Upper lobe of right lung (tissue), 1 donor: ENCODE data around the gene PDZD8. TPM values are rescaled to one million over a fixed set of nuclear protein-coding genes. Genes with fewer than 3 reads are reported as not detected.

Experiments used
- ATAC-seq: fragments of 200-7000 bp; cut with Tn5 transposase; one replicate; pipeline ENCODE4 v1.9.1; 2020; ENCODE audit warnings: mild to moderate bottlenecking, moderate library complexity
- DNase-seq: peaks from one replicate; pipeline ENCODE4 v3.0.0-alpha.2; 2020
- H3K27ac ChIP-seq: fragments of 200-600 bp; one replicate; pipeline ENCODE4 v1.8.0; 2022
- H3K27me3 ChIP-seq: fragments of 200-600 bp; one replicate; pipeline ENCODE4 v1.8.0; 2022; ENCODE audit warnings: mild to moderate bottlenecking
- H3K36me3 ChIP-seq: fragments of 200-600 bp; one replicate; pipeline ENCODE4 v1.8.0; 2022
- H3K4me1 ChIP-seq: fragments of 200-600 bp; one replicate; pipeline ENCODE4 v1.8.0; 2022
- H3K4me3 ChIP-seq: fragments of 200-600 bp; one replicate; pipeline ENCODE4 v1.8.0; 2022; ENCODE audit warnings: mild to moderate bottlenecking
- H3K9me3 ChIP-seq: fragments of 200-600 bp; one replicate; pipeline ENCODE4 v1.8.0; 2022
- CTCF ChIP-seq: fragments of 200-600 bp; IDR thresholded peaks from one replicate; pipeline ENCODE4 v1.8.0; 2022; ENCODE audit warnings: antibody characterized with exemption
- intact Hi-C: fragments of 100-400 bp; cut with DNase I; formaldehyde crosslinking; loops from one replicate; pipeline ENCODE4 v1.11.0; 2022
- total RNA-seq: library from RNA; stranded (reverse); fragmentation: NEBNext Ultra II Directional; extraction: Animal tissue kit (Norgen Biotek cat#: 25700); gene quantifications from one replicate; pipeline ENCODE4 v1.2.1, GENCODE V29; 2021
- donor health status: DM: no; HTN: yes; CAD: no; lungs with severe emphysema.

The PDZD8 gene
- total RNA-seq, 1 donor from 2014 or later = 38.7 TPM

GRCh38 chr10:117362313-117362712 is 12.9 kb downstream of the PDZD8 start:
- Histone ChIP-seq H3K27ac (no peak overlapping the region), H3K27me3 (no peaks in the 10 kb centered on the region), H3K36me3 (no peaks in the 10 kb centered on the region), H3K9me3 (no peaks in the 10 kb centered on the region), H3K4me1 (peaks cover 27% of the 10 kb centered on the region), H3K4me3 (no peak overlapping the region)
- no peak for ATAC-seq
- no peak for DNase-seq
- intact Hi-C loops = no loop called here
- TF ChIP-seq CTCF = no peak

- Histone ChIP-seq H3K27me3 (no peaks in the 10 kb centered on the region), H3K9me3 (no peaks in the 10 kb centered on the region), H3K4me1 (peaks cover 27% of the 10 kb centered on the region), H3K4me3 (no peak overlapping the region), H3K36me3 (no peaks in the 10 kb centered on the region), H3K27ac (no peak overlapping the region)
- ATAC-seq (no peak), DNase-seq (no peak)
- no peak for TF ChIP-seq CTCF
- intact Hi-C loops = no loop called here
These were observed 14.1 kb downstream of the PDZD8 start for GRCh38 chr10:117360994-117361667.

- intact Hi-C loops = no loop called here
- H3K27ac ChIP-seq = no peak overlapping the region
- H3K4me1 ChIP-seq = peaks cover 19% of the 10 kb centered on the region
- H3K9me3 ChIP-seq = no peaks in the 10 kb centered on the region
- H3K36me3 ChIP-seq = no peaks in the 10 kb centered on the region
- ATAC-seq (no peak), DNase-seq (no peak)
- no peak for TF ChIP-seq CTCF
- H3K27me3 ChIP-seq = no peaks in the 10 kb centered on the region
- no peak overlapping the region for H3K4me3 ChIP-seq
These were observed 15.2 kb downstream of the PDZD8 start for GRCh38 chr10:117360016-117360415.

GRCh38 chr10:117355072-117355471 is 20.2 kb downstream of the PDZD8 start:
- Histone ChIP-seq H3K27me3 (no peaks in the 10 kb centered on the region), H3K36me3 (no peaks in the 10 kb centered on the region), H3K27ac (no peak overlapping the region), H3K4me1 (peaks cover 4% of the 10 kb centered on the region), H3K4me3 (no peak overlapping the region), H3K9me3 (no peaks in the 10 kb centered on the region)
- no peak for DNase-seq
- no peak for TF ChIP-seq CTCF
- no peak for ATAC-seq
- intact Hi-C loops = no loop called here

- Histone ChIP-seq H3K36me3 (no peaks in the 10 kb centered on the region), H3K27me3 (no peaks in the 10 kb centered on the region), H3K9me3 (no peaks in the 10 kb centered on the region), H3K4me3 (no peak overlapping the region), H3K4me1 (peaks cover 8% of the 10 kb centered on the region), H3K27ac (no peak overlapping the region)
- ATAC-seq (no peak), DNase-seq (no peak)
- intact Hi-C loops = no loop called here
- no peak for TF ChIP-seq CTCF
These were observed 21.6 kb downstream of the PDZD8 start for GRCh38 chr10:117353684-117354083.

- Histone ChIP-seq H3K27me3 (no peaks in the 10 kb centered on the region), H3K36me3 (no peaks in the 10 kb centered on the region), H3K9me3 (no peaks in the 10 kb centered on the region), H3K4me1 (peaks cover 8% of the 10 kb centered on the region), H3K27ac (no peak overlapping the region), H3K4me3 (no peak overlapping the region)
- ATAC-seq (no peak), DNase-seq (no peak)
- no peak for TF ChIP-seq CTCF
- intact Hi-C loops = no loop called here
These were observed 22.5 kb downstream of the PDZD8 start for GRCh38 chr10:117352724-117353123.
